Natural killer cell treated with Interleukin-12 subunit alpha and Interleukin-12 subunit beta and Interleukin-15 and Interleukin-18, amount 100 ng/mL, for 72 hours (primary cell): Measurements from ENCODE around the gene MYCN. TPM values are rescaled to one million over a fixed set of nuclear protein-coding genes. Genes with fewer than 3 reads are reported as not detected.
"Not testable (repeated sequence)": the region's sequence is repeated elsewhere in the genome, so short reads cannot be mapped to it uniquely, and the experiment has no call there.

Experiments
- ATAC-seq, 2 donors: fragments of 150-1000 bp; cut with Tn5 transposase in 1 of 2; sonication (Bioruptor Pico), chemical (Tn5 transposase) in 1 of 2; 2 replicates each; pipeline ENCODE4 v1.10.0; 2021
- DNase-seq: peaks from one replicate; pipeline ENCODE4 v3.0.0; 2022; ENCODE audit warnings: low spot score
- H3K27ac Mint-ChIP-seq, 2 donors: 1 replicate in 1 of 2; 2 replicates in 1 of 2; pipeline ENCODE4 v1.8.0; 2022; ENCODE audit warnings: mixed read lengths in 2 of 2, mild to moderate bottlenecking in 1 of 2, moderate library complexity in 1 of 2
- H3K27me3 Mint-ChIP-seq, 2 donors: 1 replicate in 1 of 2; 2 replicates in 1 of 2; pipeline ENCODE4 v1.8.0; 2022; ENCODE audit warnings: mixed read lengths in 2 of 2
- H3K36me3 Mint-ChIP-seq: one replicate; pipeline ENCODE4 v1.8.0; 2022; ENCODE audit warnings: mixed read lengths
- H3K4me1 Mint-ChIP-seq, 2 donors: 1 replicate in 1 of 2; 2 replicates in 1 of 2; pipeline ENCODE4 v1.8.0; 2022; ENCODE audit warnings: low read depth in 2 of 2, mixed read lengths in 2 of 2, mild to moderate bottlenecking in 1 of 2
- H3K4me3 Mint-ChIP-seq: one replicate; pipeline ENCODE4 v1.8.0; 2022; ENCODE audit warnings: mixed read lengths
- H3K9me3 Mint-ChIP-seq: 2 replicates; pipeline ENCODE4 v1.8.0; 2022; ENCODE audit warnings: mixed read lengths
- total RNA-seq, 2 donors: library from RNA; stranded (reverse); gene quantifications; one replicate each; pipeline ENCODE4 v1.2.3, GENCODE V29; 2022

Gene MYCN
- total RNA-seq, 2 donors from 2014 or later: not detected

DNA sequence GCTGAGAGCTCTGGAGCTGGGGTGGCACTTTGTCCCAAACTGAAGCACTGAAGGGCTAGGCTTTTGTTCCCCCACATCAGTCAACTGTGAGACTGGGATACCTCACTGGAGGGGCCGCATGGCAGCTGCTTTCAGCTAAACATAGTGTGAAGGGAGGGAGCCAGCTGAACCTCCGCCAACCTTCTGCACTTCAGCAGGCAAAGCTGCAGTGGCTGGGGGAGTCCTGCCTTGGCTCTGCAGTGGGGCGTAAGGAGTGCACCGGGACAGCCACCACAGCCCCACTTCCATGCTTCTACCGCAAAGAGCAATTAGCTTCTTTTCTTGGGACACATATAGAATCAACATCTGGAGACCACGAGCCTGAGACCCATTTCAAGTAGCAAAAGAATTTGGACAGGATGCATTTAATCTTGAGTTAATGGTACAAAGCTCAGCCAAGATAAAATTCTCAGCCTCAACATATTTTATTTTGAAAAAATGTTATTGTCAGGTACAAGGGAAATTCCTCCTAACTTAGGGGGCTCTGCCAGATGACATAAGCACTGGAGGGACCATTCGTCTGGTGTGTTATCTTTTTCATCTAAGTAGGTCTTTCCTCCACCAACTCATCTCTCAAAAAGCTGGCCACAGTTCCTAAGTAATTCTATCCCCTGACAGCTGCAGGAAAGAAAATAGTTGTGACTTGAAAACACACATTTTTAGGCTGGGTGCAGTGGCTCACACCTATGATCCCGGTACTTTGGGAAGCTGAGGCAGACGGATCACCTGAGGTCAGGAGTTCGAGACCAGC is 25.6 kb upstream of the MYCN start:
- H3K36me3 Mint-ChIP-seq: no peaks in the 10 kb centered on the region
- H3K27ac Mint-ChIP-seq: no peak overlapping the region
- no peaks in the 10 kb centered on the region for H3K9me3 Mint-ChIP-seq
- no peak overlapping the region for H3K4me3 Mint-ChIP-seq
- H3K4me1 Mint-ChIP-seq: no peaks in the 10 kb centered on the region
- peaks cover 8 to 11% of the 10 kb centered on the region in 2 donors for H3K27me3 Mint-ChIP-seq
- DNase-seq (no peak), ATAC-seq (peak; percentile 16 to 31)

DNA sequence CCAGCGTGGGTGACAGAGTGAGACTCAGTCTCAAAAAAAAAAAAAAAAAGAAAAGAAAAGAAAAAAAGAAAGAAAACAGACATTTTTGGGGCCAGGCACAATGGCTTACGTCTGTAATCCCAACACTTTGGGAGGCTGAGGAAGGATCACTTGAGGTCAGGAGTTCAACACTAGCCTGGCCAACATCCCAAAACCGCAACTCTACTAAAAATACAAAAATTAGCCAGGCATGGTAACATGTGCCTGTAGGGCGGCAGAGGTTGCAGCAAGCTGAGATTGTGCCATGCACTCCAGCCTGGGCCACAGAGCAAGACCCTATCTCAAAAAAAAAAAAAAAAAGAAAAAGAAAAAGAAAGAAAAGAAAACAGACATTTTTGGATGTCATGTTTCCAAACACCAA is 24.8 kb upstream of the MYCN start:
- H3K27ac Mint-ChIP-seq, H3K36me3 Mint-ChIP-seq, H3K9me3 Mint-ChIP-seq, H3K4me1 Mint-ChIP-seq, DNase-seq, ATAC-seq, H3K4me3 Mint-ChIP-seq: not testable (repeated sequence)
- H3K27me3 Mint-ChIP-seq: peaks cover 11 to 15% of the 10 kb centered on the region in 2 donors

GRCh38 chr2:15916336-15916735 is 24.0 kb upstream of the MYCN start:
- Mint-ChIP-seq H3K36me3 (no peaks in the 10 kb centered on the region), H3K9me3 (no peaks in the 10 kb centered on the region), H3K27ac (no peak overlapping the region), H3K4me3 (no peak overlapping the region), H3K4me1 (no peaks in the 10 kb centered on the region), H3K27me3 (peaks cover 11 to 15% of the 10 kb centered on the region in 2 donors)
- ATAC-seq (no peak), DNase-seq (no peak)

- no peak for DNase-seq
These were observed 21.5 kb upstream of the MYCN start for GRCh38 chr2:15918761-15919356.

GRCh38 chr2:15919716-15920434 is 20.5 kb upstream of the MYCN start:
- no peaks in the 10 kb centered on the region for H3K4me1 Mint-ChIP-seq
- H3K27ac Mint-ChIP-seq: no peak overlapping the region
- ATAC-seq (no peak), DNase-seq (no peak)
- H3K9me3 Mint-ChIP-seq: no peaks in the 10 kb centered on the region
- no peaks in the 10 kb centered on the region for H3K36me3 Mint-ChIP-seq
- peaks cover 7 to 15% of the 10 kb centered on the region in 2 donors for H3K27me3 Mint-ChIP-seq
- no peak overlapping the region for H3K4me3 Mint-ChIP-seq

More at GRCh38 chr2:15918761-15919356, 21.5 kb upstream of the MYCN start:
- Mint-ChIP-seq H3K4me3 (no peak overlapping the region), H3K27ac (no peak overlapping the region), H3K9me3 (no peaks in the 10 kb centered on the region), H3K27me3 (peaks cover 10 to 15% of the 10 kb centered on the region in 2 donors), H3K36me3 (no peaks in the 10 kb centered on the region), H3K4me1 (no peaks in the 10 kb centered on the region)
- no peak for ATAC-seq

DNA sequence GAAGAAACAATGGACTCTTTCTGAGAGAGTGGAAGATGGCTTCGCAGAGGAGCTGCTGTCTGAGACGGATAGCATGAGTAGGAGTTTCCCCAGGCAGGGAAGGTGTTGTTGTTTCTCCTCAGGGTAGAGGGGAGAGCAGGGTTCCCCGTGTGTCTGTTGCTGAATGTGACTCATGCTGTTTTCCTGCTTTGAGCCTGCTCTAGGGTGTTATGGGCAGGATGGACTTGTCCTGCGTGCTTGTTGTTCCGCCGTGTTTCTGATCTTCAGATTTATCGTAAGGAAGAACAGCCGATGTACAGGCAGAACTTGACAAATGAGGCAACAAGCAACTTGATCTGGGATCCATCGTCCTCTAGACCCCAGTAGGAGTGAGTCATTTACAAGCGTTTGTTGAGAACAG is 19.7 kb upstream of the MYCN start:
- ATAC-seq: no peak
- Mint-ChIP-seq H3K27me3 (peaks cover 7 to 15% of the 10 kb centered on the region in 2 donors), H3K4me1 (no peaks in the 10 kb centered on the region), H3K9me3 (no peaks in the 10 kb centered on the region), H3K4me3 (no peak overlapping the region), H3K27ac (no peak overlapping the region), H3K36me3 (no peaks in the 10 kb centered on the region)
- DNase-seq: no peak

DNA sequence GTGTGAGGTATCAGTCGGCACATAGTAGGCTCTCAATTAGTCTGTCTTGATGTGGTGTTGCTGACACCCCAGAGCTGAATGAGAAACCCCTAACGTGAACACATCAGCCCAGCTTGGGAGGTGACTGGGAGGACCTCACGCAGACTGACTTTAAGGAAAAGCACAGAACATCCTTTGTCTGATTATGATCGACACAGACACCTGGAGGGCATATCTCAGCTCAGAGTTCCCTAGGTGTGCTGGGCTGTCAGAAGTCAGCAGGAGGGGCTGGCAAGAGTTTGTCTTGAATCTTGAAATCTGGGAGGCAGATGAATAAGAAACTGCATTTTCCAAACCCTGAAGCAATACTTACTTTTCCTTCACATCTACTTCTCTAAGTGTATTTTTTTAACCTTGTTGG is 16.8 kb upstream of the MYCN start:
- Mint-ChIP-seq H3K27ac (no peak overlapping the region), H3K9me3 (no peaks in the 10 kb centered on the region), H3K4me3 (no peak overlapping the region), H3K36me3 (no peaks in the 10 kb centered on the region), H3K27me3 (peaks cover 2 to 7% of the 10 kb centered on the region in 2 donors), H3K4me1 (no peaks in the 10 kb centered on the region)
- no peak for ATAC-seq
- DNase-seq: no peak

DNA sequence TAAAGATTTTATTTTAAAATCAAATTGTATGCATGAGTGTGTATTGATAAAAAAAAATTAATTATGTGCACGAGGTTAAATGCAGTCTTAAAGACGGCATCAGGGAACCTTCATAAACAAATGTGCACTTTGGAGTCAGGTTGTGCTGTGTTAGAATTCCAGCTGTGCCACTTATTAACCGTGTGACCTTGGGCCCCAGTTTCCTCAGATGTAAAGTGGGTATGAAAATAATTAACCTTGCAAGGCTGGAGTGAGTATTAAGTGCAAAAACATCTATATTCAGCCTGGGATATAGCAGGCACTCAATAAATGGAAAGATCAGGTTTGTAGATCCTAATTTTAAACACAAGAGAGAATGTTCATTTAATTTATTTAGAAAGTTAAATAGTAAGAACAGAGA is 14.5 kb upstream of the MYCN start:
- ATAC-seq (no peak), DNase-seq (no peak)
- H3K27ac Mint-ChIP-seq: no peak overlapping the region
- no peak overlapping the region for H3K4me3 Mint-ChIP-seq
- H3K27me3 Mint-ChIP-seq: no peaks in the 10 kb centered on the region
- no peaks in the 10 kb centered on the region for H3K9me3 Mint-ChIP-seq
- H3K4me1 Mint-ChIP-seq: no peaks in the 10 kb centered on the region
- no peaks in the 10 kb centered on the region for H3K36me3 Mint-ChIP-seq

DNA sequence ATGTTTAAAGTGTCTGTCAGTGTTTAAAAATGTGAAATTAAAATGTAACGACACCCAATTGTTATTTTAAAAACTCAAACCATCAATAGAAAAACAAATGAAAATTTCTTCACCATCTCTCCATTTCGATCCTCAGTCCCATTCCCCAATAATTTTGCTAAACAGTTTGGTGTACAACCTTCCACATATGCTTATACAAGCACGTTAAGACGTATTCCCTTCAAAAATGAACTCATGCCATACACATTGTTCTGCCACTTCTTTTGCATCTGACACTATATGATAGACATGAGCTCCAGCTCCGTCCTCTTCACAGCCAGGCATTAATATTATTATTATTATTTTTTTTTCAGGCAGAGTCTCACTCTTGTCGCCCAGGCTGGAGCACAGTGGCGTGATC is 14.1 kb upstream of the MYCN start:
- ATAC-seq: no peak
- no peak overlapping the region for H3K27ac Mint-ChIP-seq
- no peak for DNase-seq
- no peaks in the 10 kb centered on the region for H3K9me3 Mint-ChIP-seq
- no peaks in the 10 kb centered on the region for H3K27me3 Mint-ChIP-seq
- H3K36me3 Mint-ChIP-seq: no peaks in the 10 kb centered on the region
- H3K4me1 Mint-ChIP-seq: no peaks in the 10 kb centered on the region
- H3K4me3 Mint-ChIP-seq: no peak overlapping the region

DNA sequence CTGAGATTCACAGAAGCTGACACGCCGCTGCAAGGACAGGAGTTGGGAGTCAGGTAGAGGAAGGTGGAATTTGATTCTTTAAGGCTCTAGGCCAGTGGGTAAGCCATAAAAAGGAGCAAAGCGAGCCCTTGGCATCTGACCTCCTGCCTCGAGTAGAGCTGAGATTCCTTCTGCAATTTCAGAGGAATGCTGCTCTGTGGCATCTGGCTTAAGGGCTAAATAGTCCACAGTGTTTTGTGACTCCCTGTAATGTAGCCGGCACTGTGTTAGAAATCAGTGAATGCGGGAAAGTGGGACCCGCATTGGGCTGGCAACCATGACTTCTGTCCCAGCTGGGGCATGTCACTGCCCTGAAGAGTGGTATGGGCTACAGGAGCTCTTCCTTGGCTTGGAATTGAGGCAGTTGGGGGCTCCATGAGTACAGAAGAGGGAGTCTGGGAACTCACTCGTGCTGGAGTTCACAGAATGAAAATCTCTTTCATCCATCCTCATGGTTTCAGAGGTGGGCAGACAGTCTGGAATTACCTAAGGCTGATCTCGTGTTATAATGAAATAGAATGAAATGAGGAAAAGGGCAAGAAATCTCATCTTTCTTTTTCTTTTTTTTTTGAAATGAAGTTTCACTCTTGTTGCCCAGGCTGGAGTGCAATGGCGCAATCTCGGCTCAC is 12.7 kb upstream of the MYCN start:
- Mint-ChIP-seq H3K27ac (no peak overlapping the region), H3K27me3 (no peaks in the 10 kb centered on the region), H3K4me3 (no peak overlapping the region), H3K4me1 (no peaks in the 10 kb centered on the region), H3K9me3 (no peaks in the 10 kb centered on the region), H3K36me3 (no peaks in the 10 kb centered on the region)
- DNase-seq: no peak
- no peak for ATAC-seq

DNA sequence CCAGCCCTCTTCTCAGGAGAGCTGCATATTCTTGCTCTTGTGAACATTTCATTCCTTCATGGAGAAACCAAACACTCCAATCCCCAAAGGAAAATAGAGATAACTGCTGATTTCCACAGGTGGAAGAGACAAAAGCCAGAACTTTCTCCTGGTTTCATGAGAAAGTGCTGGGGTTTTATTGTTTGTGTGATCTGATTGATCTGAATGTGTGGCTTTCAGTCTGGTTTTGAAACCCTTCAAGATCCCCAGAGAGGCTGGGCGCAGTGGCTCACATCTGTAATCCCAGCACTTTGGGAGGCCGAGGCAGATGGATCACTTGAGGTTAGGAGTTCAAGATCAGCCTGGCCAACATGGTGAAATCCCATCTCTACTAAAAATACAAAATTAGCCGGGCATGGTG is 11.3 kb upstream of the MYCN start:
- H3K4me1 Mint-ChIP-seq, H3K9me3 Mint-ChIP-seq, H3K36me3 Mint-ChIP-seq, ATAC-seq, H3K27me3 Mint-ChIP-seq, H3K27ac Mint-ChIP-seq, H3K4me3 Mint-ChIP-seq, DNase-seq: not testable (repeated sequence)

DNA sequence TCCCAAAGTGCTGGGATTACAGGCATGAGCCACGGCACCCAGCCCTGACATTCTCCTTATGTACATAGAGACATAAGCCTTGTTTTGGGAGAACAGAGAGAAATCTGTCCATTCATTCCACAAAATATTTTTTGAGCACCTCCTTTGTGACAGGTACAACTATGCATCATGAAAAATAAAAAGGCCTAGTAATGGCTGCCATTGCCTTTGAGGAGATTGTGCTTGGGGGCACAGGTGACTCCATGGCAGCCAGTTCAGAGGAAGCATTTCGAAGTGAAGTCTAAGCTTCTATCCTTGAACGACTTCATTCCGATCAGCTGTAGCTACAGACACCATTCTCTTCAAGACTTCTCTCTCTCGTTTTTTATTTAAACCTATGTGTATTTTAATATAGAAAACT is 10.5 kb upstream of the MYCN start:
- Mint-ChIP-seq H3K36me3 (no peaks in the 10 kb centered on the region), H3K4me1 (no peaks in the 10 kb centered on the region), H3K27ac (no peak overlapping the region), H3K4me3 (no peak overlapping the region), H3K9me3 (no peaks in the 10 kb centered on the region), H3K27me3 (no peaks in the 10 kb centered on the region)
- ATAC-seq (no peak), DNase-seq (no peak)

- no peak overlapping the region for H3K27ac Mint-ChIP-seq
- H3K9me3 Mint-ChIP-seq: no peaks in the 10 kb centered on the region
- H3K27me3 Mint-ChIP-seq: peaks cover 0 to 6% of the 10 kb centered on the region in 2 donors
- H3K4me1 Mint-ChIP-seq: no peaks in the 10 kb centered on the region
- H3K4me3 Mint-ChIP-seq: no peak overlapping the region
- DNase-seq: no peak
- no peaks in the 10 kb centered on the region for H3K36me3 Mint-ChIP-seq
- peak in 1 of 2 donors; percentile 6 for ATAC-seq
These were observed 9.6 kb upstream of the MYCN start for GRCh38 chr2:15930589-15931318.
